ENCODE results near the gene TMEM150B.

DNA sequence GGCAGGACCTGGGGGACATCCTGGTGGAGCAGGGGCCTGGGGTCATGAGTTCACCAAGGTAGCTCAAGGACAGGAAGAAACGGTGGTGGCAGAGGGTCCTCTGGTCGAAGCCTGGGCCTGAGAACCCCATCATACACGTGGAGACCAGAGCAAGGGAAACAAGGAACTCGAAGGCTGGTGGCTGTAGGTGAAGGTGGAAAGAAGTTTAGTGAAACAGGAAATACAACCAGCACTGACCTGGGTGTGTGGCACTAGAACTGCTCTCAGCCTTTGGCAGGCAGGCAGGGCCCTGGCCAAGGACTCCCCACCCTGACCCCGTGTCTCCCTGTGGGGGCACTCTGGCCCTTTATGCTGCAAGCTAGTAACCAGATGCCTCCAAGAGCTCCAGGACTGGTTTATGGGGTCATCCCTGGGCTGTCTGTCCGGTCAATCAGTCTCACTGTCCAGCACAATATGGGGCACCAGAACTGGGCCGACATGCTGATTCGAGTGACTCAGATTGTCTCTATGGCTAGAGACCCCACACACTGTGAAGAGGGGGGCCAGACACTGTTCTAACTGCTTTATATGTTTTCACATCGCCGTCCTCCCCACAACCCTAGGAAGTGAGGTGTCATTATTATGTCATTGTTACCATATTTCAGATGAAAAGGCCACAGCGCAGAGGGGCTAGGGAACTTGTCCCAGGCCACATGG, 25.6 kb upstream of the TMEM150B start:
- TF ChIP-seq, protein P1, sequence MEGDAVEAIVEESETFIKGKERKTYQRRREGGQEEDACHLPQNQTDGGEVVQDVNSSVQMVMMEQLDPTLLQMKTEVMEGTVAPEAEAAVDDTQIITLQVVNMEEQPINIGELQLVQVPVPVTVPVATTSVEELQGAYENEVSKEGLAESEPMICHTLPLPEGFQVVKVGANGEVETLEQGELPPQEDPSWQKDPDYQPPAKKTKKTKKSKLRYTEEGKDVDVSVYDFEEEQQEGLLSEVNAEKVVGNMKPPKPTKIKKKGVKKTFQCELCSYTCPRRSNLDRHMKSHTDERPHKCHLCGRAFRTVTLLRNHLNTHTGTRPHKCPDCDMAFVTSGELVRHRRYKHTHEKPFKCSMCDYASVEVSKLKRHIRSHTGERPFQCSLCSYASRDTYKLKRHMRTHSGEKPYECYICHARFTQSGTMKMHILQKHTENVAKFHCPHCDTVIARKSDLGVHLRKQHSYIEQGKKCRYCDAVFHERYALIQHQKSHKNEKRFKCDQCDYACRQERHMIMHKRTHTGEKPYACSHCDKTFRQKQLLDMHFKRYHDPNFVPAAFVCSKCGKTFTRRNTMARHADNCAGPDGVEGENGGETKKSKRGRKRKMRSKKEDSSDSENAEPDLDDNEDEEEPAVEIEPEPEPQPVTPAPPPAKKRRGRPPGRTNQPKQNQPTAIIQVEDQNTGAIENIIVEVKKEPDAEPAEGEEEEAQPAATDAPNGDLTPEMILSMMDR (conservative IDR thresholded peaks at IDR 0.05; ENCODE audit: low read depth, low read length) = no peak
- TF ChIP-seq EZH2 (IDR thresholded peaks at IDR 0.05; ENCODE audit: low read length, unreplicated experiment) = no peak
- no peak for TF ChIP-seq EZH2phosphoT487 (IDR thresholded peaks at IDR 0.05; ENCODE audit: borderline replicate concordance, low read length)

All from PC-3 (cell line).